NCI-H187 (cell line): ENCODE results near the gene GABRD.

Experiments
- DNase-seq, 2 experiments: peaks; one replicate each; lab custom pipeline; 2025; lab: John Stamatoyannopoulos, UW

Gene GABRD

DNA sequence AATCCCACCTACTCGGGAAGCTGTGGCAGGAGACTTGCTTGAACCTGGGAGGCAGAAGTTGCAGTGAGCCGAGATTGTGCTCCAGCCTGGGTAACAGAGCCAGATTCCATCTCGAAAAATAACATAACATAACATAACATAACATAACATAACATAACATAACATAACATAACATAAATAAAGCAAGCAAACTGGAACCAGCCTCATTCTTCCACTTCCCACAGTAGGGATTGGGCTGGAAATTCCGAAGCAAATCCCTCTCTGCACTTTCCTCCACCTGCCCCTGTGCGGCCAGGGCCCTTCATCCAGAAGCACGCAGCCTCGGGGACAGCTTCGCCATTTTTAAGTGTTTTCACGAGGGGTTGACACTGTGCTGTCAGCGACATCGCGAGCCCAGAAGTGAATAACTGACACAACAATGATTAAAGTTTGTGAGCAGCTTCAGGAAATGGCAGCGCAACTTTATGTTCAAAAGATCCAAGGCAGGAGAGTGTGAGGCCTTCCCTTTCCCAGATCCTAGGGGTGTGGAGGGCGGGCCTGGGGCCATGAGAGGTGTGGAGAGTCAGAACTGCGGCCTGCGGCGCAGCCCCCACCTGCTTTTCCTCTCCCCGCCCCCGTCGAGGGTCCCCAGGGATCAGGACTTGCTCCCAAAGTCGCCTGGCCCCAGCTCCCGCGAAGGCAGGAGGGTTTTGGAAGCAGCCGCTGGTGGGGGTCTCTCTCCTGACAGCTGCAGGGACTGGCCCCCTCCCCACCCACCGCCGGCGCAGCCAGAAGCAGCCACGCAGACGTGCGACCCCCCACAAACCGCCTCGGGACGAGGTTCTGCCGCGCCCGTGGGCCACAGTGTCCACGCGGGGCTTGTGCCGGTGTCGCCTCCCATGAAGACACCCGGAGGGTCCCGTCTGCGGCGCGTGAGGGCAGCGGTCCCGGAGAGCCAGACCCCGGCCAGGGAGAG lies 651 bp upstream of the GABRD start:
- DNase-seq, result no peak

DNA sequence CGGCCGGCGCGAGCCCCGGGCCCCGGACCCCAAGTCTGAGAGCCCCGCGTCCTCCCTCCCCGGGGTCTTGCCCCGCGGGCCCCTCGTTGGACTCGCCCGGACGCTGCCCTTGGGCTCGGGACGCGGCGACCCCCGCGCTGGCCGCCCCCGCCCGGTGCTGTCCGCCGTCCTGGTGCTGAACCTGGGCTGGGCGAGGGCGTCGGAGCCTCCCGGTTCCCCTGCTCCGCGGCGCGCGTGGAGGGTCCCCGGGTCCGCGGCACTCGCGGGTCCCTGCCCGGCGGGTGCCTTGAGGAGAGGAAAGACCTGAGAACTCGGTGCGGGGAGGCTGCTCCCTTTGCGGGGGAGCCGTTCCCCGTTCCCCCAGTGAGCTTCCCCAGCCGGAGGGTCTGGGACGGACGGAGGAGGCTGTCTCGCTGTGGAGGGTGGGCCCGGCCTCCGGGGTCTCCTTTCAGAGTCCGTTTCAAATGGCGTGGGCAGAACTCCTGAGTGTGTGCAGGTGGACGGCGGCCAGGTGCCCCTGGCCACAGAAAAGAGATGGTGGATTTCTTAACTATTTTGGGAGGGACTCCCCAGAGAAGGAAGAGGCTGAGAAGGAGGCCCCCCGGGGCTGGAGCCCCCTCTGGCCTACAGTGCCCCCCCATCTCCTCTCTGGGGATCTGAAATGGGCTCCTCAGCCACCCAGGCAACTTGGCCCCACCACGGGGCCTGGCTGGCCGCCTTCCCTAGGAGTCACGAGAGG lies 595 bp downstream of the GABRD start:
- no peak for DNase-seq

DNA sequence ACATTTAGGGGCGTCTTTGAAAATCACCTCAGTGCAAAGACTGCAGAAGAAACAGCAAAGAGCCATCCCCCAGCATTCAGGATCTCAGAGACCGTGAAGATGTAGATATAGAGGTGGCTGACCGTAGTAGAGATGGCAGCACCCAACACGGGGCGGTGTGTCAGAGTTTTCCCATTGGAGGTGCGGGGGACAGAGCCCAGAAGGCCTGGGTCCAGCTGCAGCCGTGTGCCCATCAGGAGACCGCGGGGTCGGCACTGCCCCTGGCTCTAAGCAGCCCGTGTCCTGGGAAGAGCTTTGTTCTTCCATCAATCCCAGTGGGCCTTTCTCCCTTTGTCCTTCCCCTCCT lies 1.1 kb downstream of the GABRD start:
- DNase-seq, result no peak

DNA sequence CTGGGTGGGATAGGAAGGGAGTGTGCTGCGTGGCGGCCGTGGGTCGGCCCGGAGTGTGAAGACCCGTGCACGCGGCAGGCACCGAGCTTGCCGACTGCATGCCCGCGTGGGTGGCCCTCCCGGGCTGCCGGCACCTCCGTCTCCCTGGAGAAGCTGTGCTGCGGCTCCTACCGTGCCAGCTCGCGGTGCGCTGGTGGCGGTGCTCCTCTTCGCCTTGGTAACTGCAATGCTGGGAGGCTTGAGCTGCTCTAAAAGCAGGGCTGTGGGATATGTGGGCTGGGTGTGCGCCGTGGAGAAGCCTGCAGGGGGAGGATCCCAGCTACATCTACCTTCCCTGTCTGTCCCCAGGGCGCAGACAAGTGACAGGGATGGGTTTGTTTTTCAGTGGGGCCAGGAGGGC lies 2.4 kb downstream of the GABRD start:
- no peak for DNase-seq

DNA sequence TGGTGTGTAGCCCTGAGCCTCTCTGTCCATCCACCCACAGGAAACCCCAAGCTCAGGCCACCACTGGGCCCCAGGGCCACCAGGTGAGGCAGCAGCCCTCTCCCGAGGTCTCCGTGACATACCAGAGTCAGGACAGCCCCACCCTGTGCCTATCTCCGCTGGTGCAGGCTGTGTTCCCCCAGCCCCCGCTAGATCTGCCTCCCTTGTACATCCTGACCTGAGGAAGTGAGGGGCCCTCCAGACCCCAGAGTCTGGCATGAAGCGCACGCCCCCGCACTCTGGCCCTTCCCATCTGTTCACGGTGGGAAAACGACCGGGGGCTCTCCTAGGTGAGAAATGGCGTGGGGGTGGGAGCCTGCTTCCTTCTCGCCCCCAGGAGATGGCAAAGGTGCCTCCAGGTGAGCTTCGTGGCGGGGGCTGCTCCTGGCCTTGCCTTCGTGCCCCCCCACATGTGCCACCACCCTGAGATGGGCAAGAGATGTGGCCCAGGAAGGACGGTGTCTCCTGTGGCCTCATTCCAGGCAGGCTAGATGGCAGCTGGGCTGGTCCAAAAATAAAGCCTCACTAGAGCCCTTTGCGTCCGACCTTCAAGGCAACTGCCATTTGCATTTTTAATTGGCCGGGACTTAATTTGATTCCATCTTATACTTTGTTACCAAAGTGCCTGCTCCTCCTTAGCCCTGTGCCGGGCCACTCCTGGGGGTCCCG lies 3.1 kb downstream of the GABRD start:
- no peak for DNase-seq

DNA sequence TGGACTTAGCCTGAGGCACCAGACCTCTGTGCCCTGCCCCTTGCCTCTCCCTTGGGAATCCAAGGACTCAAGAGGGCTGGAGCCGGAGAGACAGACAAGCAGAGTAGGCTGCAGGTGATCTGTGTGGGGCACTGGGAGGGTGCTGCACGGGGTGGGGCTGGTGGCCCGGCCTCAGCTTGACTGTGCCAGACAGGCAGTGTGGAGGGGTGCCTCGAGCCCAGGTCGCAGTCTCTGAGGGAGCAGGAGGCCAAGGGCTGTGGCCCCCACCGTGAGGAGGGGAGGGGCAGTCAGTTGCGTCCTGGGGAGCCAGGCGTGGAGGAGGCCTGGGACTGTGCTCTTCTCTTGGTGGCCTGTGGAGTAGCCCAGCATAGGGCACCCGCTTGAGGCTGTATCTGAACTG lies 4.0 kb downstream of the GABRD start:
- DNase-seq, result no peak

DNA sequence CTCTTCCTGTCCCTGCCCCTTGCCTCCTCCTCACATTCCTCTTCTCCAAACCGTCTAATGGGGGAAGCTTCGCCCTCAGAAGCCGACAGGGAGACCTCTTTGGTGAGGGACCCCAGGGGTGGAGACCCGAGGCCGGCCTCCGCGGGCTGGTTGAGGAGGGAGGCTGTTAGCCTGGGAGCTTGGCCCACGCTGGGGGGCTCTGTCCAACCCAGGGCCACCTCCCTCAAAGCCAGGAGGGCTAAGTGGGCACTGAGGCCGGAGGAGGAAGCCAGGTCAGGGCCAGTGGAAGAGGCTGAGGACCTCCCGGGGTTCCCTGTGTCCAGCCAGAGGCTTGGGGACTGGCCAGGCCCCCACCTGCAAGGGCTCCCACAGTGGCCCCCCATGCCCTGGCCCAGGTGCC lies 5.3 kb downstream of the GABRD start:
- no peak for DNase-seq

DNA sequence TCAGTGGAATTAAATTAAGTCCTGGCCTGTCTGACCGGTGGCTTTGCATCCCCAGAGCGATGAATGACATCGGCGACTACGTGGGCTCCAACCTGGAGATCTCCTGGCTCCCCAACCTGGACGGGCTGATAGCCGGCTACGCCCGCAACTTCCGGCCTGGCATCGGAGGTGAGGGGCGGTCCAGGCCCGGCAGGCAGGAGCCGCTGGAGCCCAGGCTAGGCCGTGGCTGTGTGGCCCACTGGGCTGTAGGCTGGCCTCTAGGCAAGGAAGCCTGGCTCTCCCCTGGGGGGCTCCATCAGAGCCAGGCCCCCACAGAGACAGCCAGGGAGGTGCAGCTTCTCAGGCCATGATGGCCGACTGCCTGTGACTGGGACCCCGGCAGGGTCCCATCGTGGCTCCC lies 5.7 kb downstream of the GABRD start:
- DNase-seq, result no peak

DNA sequence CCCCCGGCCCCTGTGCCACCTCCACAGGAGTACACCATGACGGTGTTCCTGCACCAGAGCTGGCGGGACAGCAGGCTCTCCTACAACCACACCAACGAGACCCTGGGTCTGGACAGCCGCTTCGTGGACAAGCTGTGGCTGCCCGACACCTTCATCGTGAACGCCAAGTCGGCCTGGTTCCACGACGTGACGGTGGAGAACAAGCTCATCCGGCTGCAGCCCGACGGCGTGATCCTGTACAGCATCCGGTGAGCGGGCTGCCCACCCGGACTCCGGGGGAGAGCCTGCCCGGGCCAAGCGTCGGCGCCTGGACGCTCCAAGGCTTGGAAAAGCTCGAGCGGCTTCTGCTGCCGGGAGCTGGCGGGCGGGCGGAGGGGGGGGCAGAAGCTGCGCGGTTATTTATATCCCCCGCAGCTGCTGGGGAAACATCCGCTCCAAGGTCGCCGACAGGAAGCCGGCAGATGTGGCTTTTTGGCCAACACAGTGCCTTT lies 6.4 kb downstream of the GABRD start:
- no peak for DNase-seq

DNA sequence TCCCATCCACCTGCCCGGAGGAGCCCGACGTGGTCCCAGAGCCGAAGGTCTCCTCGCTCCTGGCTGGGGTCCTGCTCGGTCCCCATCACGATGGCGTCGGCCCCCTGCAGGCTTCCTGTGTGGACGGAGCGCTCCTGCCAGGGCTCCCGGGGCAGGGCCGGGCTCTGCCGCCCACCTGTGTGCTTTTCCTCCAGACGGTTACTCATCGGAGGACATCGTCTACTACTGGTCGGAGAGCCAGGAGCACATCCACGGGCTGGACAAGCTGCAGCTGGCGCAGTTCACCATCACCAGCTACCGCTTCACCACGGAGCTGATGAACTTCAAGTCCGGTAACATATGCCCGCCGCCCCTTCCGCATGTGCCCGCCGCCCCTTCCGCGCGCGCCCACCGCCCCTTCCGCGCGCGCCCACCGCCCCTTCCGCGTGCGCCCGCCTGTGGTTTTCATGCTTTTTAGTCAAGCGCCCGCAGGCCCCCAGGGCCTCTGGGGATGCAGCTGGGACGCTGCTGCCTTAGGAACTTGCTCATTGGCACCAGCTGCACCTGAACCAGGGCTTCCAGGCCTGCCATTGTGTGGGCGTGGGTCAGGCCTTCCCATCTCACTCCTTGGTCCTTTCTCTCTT lies 8.9 kb downstream of the GABRD start:
- no peak for DNase-seq

DNA sequence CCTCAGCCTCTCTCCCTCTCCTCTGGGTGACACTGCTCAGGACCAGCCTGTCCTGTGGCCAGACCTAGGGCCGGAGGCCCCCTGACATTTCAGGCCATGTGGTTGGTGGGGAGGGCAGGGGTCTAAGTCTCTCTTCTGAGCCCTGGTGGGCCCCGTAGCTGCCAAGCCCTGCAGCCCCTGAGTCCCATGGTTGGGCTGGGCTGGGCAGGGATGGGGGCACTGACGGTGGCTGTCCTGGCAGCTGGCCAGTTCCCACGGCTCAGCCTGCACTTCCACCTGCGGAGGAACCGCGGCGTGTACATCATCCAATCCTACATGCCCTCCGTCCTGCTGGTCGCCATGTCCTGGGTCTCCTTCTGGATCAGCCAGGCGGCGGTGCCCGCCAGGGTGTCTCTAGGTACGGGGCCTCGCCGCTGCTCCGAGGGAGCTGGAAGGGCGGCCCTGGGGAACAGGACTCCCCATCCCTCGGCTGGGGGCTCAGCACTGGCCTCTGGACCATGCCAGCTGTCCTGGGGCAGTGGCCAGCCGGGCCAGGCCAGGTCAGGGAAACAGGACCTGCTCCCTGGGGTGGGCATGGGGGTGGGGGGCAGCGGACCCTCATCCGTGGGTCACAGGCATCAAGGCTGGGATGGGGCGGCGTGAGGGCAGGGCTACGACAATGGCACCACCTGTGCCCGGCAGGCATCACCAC lies 9.9 kb downstream of the GABRD start:
- DNase-seq, result no peak

DNA sequence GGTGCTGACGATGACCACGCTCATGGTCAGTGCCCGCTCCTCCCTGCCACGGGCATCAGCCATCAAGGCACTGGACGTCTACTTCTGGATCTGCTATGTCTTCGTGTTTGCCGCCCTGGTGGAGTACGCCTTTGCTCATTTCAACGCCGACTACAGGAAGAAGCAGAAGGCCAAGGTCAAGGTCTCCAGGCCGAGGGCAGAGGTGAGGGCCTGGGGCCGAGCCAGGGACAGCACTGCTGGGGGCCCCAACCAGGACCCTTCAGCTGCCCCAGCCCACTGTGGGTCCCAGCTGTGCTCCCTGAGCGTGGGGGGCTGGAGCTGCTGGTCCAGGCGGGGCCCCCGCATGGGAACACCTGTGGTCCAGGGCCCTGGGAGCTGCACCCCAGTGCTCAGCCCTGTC lies 10.4 kb downstream of the GABRD start:
- no peak for DNase-seq

DNA sequence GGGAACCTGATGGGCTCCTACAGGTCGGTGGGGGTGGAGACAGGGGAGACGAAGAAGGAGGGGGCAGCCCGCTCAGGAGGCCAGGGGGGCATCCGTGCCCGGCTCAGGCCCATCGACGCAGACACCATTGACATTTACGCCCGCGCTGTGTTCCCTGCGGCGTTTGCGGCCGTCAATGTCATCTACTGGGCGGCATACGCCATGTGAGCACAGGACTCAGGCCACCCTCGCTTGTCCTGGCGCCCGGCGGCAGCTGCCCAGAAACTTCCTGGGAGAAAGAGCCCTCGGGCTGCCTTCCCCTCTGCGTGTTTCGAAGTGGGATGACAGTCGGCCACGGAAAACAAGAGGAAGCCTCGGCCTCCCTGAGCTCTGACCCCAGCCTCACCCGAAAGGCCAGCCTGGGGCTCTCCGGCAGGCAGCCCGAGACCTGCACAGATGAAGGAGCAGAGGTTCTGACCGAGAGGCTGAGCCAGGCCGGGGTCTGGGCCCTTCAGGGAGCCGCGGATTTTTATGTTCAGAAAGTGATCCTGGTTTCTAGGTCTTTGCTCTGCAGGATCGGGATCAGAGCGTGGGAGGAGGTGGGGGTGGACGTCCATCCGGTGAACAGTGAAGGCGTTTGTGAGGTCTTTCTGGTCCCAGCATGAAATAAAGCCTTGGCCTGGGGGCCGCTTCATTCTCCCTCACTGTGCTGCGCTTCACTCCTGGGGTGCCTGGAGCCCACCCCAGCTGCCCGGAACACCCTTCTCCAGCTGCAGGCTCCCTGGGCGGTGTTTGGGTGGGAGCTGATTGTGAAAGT lies 11.1 kb downstream of the GABRD start:
- no peak for DNase-seq

DNA sequence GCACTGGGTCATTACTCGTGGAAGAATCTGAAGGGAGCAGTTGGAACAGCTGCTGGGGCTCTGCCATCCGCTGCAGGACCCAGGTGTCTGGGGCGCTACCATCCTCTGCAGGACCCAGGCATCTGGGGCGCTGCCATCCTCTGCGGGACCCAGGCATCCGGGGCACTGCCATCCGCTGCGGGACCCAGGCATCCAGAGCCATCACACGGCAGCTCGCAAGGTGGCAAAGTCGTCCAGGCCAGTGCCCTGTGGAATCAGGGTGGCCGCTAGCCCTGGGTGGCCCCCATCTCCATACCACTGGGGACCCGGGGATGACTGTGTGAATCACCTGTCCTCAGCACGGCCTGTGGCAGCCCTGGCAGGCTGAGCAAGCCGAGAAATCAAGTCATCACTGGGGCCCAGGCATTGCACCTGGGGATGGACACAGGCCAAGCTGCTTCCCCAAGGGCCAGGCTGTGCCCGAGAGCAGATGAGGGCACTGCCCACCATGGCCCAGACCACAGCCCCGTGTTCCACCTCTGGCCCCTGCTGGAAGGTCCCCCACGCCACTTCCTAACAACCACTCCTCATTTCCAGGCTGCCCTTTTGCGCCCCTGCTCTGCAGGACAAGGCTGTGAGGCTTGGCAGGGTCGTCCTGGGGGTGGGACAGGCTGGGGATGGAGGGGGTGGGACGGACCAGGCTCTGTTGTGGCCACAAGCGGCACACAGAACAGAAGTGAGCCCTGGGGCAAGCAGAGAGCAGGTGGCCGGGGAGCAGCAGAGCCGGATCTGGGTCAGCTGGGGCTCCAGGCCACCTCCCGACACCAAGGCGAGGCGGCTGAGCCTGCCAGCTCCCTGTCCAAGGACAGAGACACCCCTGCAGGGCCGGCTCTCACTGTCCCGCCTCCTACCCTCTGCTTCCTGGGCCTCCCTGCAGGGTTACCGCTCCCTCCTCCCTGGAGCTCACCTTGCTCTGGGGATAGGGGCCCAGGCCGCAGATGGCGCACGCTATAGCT lies 12.7 kb downstream of the GABRD start:
- no peak for DNase-seq

DNA sequence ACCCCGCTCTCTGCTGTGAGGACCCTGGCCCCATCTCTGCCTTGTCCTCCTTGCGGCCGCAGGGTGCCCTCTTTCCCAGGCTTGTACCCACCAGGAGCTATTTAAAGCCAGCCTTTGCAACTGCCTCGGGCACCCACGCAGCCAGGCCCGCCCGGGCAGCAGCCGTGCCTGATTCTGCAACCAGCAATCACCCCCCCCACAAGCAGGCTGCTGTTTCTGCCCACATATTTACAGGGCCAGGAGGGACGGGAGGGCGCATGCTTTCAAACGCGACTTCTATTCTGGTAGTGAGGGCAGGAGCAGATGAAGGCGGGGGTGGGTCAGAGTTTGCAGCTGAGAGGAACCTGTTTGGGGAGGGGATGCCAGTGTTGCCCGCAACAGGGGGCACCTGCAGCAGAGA lies 13.6 kb downstream of the GABRD start:
- no peak for DNase-seq

DNA sequence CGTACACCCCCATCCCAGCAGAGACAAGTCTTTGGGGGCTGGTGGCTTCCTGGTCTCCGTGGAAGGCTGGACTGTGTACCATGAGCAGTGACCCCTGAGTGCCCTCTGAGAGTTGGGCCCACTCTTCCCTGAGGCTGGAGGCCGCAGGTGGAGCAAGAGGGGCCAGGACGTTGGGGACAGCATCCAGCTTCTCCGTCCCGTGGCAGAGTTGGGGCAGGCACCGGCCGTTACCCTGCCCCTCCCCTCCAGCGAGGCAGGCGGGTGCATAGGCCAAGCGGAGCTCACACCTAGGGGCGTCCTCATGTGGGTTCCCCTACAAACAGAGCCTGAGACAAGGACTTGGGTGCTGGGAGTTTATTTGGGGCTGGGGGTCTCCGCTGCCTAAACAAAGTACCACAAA lies 14.0 kb downstream of the GABRD start:
- DNase-seq, result no peak

DNA sequence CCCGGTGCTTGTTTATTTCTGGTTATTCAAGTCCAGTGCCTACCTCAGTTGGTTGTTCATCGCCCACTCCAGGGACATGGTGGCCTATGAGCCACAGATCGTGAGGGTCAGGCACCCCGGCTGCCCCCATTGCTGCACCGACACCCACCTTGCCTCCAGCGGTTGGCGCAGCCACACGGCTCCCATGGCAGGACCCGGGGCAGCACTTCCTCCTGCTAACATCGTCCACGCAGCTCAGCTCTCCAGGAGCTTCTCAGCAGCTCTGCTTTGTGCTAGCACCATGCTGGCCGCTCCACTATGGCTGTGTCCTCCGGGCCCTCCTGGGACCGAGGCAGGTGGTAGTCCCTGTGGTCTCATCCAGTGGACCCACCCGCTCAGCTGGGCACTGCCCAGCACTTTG lies 17.1 kb downstream of the GABRD start:
- no peak for DNase-seq

DNA sequence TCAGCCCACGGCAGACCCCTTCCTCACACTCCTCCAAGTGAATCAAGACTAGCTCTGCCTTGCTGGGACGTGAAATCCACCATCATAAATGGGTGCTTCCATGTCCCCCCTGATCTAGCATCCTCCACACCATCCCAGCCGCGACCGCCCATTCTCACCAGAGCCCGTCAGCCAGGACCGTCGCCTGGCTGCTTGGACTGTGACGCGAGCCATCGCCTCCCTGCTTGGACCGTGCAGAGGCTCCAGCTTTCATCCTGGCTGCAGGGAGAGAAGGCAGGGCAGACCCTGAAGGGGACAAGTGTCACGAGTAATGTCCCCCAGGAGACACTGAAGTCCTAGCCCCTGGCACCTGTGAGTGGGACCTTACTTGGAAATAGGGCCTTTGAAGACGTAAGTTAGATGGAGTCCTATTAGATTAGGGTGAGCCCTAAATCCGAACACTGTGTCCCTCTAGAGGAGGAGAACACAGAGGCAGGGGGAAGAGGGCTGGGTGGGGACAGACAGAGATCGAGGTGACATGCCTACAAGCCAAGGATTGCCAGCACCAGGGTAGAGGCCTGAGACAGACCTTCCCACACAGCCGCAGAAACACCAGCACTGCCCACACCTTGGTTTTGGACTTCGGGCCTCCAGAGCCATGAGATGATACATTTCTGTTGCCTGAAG lies 18.3 kb downstream of the GABRD start:
- no peak for DNase-seq

DNA sequence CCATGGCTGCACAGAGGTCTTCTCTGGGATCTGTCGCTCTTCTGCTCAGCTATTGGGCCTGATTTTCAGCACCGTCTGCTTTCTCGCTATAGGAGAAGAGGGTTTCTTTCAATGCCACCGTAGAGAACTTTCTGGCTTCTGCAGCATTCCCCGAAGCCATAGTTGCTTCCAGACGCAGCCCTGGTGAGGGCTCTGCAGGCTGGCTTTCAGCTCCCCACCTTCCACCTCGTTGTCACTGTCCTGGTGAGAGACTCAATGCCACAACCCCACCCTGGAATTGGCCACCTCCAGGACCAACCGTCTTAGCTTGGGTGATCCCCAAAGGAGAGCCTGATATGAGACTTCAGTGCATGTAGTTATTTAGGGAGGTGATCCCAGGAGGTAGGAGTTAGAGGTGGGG lies 19.1 kb downstream of the GABRD start:
- no peak for DNase-seq
